HG02981 (cell line): ENCODE results near the gene SORCS2.

Experiments used
- ATAC-seq: cut with Tn5 transposase; IDR thresholded peaks from one replicate; pipeline ENCODE4 v1.9.1; 2021; ENCODE audit warnings: mild to moderate bottlenecking, moderate library complexity; ENCODE audit not compliant: unreplicated experiment

Gene SORCS2

GRCh38 chr4:7687796-7688195 is 495.5 kb downstream of the SORCS2 start:
- ATAC-seq, result no peak

DNA sequence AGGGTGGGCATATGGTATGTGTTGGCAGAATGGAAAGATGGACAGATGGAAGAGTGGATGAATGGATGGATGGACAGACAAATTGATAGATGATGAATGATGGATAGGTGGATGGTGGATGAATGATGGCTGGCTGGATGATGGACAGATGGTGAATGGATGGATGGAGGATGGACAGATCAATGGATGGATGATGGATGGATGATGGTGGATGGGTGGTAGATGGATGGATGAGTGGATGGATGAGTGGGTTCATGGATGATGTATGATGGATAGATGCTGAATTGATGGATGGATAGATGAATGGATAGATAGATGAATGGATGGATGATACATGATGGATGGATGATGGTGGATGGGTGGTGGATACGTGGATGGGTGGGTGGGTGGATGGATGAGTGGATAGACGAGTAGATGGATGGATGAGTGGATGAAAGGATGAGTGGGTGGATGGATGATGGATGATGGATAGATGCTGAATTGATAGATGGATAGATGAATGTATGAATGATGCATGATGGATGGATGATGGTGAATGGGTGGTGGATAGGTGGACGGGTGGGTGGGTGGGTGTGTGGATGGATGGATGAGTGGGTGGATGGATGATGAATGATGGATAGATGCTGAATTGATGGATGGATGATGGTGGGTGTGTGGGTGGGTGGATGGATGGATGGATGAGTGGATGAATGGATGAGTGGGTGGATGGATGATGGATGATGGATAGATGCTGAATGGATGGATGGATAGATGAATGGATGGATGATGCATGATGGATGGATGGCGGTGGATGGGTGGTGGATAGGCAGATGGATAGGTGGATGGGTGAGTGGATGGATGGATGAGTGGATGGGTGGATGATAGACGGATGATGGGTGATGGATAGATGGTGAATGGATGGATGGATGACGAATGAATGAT is 497.7 kb downstream of the SORCS2 start:
- ATAC-seq, result no peak

- ATAC-seq, result no peak
Measured at GRCh38 chr4:7691061-7691460, 498.7 kb downstream of the SORCS2 start.

DNA sequence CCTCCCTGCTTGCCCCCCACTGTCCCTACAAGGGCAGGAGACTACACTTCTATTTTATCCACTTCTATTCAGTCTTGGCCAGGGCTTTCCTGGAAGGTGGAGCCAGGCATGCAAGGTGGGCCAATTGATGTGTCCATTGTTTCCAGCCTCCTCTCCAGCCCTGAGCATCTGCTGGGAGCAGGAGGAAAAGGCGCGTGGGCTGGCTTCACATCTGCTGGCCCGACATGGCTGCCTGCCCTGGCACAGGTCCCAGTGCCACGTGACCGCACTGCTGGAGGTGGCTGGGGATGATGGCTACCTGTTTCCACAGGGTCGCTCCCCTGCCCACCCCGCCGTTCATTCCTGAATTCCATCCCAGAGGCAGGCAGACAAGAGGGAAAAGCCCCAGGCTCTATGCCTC is 499.6 kb downstream of the SORCS2 start:
- no peak for ATAC-seq

DNA sequence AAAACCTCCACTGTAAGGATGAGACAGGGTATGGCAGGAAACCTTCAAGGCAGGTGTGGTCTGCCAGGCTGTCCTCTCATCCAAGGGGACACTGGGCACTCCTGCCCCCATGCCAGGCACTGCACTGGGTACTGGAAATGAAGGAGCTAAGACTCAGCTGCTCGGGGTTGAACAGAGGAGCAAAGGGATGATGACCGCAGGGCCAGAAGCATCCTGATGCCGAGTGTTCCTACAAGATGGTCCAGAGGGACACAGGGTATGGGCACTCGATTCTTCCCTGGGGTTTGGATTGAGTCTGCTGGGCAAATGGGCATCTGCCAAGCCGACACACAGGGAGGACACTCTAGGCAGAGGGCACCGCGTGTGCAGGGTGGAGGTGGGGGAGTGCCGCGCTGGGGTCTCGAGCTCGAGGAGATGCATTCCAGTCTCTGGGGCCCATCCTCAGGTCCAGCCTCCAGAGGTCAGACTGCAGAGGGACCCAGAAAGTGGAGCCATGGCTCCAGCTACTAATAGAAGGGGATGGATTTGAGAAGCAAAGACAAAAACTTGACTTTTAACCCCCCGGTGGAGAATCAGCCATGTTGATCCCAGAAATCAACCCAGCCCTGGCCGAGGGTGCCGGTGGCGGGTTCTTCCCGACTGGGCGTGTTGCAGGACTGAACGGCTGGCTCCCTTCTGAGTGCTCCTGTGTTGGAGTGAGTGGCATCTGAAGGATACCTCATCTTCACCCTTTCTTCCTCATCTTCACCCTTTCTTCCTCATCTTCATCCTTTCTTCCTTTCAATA is 500.3 kb downstream of the SORCS2 start:
- no peak for ATAC-seq

GRCh38 chr4:7693237-7693608 is 500.9 kb downstream of the SORCS2 start:
- no peak for ATAC-seq

GRCh38 chr4:7693711-7694110 is 501.4 kb downstream of the SORCS2 start:
- no peak for ATAC-seq

- ATAC-seq, result no peak
Measured at GRCh38 chr4:7694324-7694723, 502.0 kb downstream of the SORCS2 start.

DNA sequence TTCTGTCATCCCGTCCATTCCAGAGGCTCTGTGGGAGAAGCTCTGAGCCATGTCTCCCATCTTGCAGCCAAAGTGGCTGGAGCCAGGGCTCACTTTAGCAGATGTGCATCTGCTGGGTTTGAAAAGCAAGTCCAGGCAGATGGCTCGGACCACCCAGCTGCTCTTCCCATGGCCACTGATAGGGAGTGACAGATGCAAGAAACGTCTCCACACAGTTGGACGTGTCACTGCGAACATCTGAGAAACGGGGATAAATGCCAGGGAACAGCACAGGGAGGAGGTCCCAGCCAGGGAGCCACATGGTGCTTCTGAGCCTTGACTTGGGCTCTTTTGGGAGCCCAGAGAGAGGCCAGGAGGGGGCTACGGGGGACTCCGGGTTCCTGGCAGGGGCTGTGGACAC is 505.0 kb downstream of the SORCS2 start:
- no peak for ATAC-seq

DNA sequence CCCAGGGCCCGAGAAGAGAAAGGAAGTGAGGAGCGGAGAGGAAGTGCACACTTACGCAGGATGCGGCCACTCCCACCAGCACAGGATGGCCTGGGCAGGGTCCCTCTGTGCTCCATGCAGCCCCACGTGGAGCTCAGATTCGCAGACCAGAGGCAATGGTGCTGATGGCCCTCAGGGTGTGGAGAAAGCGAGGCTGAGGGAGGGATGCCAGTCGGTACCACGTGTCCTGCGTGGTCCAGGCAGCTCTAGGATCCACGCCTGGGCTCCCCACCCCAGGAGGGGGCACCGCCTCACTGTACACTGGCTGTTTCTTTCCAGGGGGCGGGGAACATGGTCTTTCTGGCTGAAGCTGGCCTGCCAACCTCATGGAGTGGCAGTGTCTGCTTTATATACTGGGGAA is 505.5 kb downstream of the SORCS2 start:
- ATAC-seq, result no peak

GRCh38 chr4:7698584-7698983 is 506.2 kb downstream of the SORCS2 start:
- no peak for ATAC-seq

DNA sequence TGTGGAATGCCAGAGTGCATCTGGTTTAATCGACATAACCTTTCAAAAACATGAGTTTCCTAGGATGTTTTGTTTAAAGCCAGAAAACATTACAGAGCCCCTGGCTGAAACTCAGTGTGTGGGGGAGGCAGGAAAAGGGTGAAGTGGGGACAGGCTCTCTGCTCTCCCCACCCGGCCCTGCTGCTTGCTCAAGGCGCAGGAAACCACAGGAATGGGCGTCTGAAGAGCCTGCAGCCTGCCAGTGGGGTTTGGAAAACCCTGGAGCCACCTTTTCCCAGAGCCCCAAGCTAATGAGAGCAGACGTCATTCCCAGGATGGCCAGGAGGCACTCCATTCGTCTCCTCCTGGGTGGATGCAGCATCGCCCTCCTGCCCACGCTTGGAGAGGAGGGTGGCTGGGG is 506.7 kb downstream of the SORCS2 start:
- ATAC-seq, result no peak

GRCh38 chr4:7699825-7700224 is 507.5 kb downstream of the SORCS2 start:
- ATAC-seq, result no peak

DNA sequence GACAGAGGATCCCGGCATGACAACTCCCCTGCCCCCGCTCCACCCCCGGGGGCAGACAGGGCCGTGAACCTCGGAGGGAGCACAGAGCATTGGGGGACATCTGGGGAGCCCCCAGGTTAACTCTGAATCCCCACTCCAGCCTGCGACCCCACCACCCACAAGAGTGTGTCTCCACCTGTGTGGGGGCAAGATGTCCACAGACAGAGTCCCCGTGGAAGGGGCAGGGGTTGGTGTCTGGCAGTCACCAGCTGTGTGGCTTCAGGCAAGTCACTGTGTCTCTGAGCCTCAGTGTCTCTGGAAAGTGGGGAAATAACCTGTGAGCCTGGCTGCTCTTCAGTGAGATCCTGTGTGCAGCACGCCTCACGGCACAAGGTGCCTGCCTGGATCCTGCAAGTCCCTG is 508.3 kb downstream of the SORCS2 start:
- no peak for ATAC-seq

DNA sequence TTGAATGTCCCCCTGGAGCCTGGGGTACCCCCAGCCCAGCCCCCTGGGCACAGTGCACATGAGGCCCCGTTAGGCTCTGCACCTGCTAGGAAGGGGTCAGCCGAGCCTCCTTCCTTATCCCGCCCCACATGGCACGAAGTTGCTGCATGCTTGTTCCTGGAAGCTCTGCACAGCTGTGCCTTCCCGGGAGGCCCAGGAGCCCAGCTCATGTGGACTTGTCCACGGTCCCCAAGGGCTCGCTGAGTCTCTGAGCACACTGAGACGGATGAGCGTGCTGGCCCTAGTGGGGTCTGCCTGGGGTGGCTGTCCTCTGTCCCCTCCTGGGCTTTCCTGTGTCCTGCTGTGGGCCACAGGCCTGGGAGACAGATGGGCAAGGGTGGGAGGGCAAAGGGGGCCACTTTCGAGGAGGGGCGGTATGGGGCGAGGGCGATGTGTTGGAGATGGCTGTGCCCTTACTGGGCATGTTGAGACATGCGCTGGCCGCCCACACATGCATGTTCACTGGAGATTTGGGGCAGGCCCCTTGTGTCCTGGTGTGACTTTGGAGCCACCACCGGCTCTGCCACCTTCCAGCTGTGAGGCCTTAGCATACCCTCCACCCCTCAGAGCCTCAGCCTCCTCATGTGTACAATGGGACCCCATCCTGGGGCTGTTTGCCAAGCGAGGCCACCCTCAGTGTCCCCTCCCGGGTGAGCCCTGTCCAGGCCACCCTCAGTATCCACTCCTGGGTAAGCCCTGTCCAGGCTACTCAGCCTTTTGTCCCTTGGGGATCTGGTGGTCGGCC is 509.7 kb downstream of the SORCS2 start:
- no peak for ATAC-seq

DNA sequence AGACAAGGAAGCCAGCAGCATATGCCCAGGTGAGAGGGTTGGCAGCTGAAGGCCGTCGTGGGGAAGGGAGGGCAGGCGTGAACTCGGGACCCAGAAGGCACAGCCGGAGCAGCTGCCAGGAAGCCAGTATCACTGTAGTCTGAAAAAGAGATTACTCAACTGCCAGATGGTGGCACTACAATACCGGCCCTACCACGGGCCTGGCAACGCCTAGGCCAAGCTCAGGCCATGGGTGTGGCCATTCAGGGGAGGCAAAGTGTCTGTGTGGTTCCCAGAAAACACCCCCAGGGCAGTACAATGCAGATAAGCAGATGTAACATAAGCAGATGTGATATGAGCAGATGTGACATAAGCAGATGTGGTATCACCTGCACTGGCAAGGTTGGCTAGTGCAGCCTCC is 511.4 kb downstream of the SORCS2 start:
- no peak for ATAC-seq

- ATAC-seq, result no peak
Measured at GRCh38 chr4:7704091-7704490, 511.8 kb downstream of the SORCS2 start.

GRCh38 chr4:7704625-7705024 is 512.3 kb downstream of the SORCS2 start:
- no peak for ATAC-seq

DNA sequence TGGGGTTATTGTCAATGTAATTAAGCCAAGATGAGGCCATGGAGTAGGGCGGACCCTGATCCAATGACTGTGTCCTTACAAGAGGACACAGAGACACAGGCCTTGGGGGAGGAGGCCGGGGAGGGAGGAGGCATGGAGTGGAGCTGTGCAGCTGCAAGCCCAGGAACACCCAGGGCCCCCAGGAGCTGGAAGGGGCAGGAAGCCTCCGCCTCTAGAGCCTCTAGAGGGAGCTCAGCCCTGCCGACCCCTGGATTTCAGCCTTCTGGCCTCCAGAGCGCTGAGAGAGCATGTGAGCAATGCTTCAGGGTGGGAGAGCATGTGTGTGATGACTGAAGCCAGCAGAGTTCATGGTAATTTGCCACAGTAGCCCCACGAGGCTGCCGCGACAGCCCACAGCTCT is 512.7 kb downstream of the SORCS2 start:
- ATAC-seq, result no peak

DNA sequence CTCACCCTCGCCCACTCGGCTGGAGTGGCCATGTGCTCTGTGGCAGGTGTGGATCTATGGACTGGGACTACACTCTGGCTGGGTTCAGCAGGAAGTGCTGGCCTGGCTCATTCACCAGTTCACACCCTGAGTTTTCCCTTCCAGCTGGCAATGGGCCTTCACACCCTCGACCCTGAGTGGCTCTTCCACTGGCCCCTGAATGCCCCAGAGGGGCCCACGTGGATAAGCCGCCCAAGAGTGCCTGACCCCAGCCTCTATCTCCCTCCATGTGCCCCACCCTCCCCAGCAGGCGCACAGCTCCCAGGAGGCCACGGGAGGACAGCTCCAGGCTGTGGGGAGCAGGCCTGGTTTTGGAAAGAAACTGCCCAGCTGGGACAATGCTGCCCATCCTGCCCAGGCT is 513.3 kb downstream of the SORCS2 start:
- no peak for ATAC-seq

DNA sequence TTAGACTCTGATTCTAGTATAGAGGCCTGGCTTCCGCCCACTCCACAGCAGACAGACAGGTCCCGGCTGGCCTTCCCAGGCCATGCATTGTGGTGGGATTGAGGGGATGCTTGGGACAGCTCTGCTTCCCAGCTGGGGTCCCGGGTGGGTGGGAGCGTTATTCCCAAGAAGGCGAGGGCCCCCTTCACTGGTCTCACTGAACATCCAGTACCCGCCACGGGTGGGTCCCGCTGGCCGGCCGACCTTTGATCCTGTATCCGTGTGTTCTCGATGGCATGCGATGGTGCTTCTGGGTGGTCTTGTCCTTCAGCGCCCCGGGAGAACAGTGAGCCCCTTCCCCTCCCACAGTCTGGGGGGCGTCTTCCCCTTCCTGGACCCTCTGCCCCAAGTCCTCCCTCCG is 515.9 kb downstream of the SORCS2 start:
- no peak for ATAC-seq
